Endodermal cell (in vitro differentiated cells): ENCODE data around the gene CYSLTR2. TPM values are rescaled to one million over a fixed set of nuclear protein-coding genes. Genes with fewer than 3 reads are reported as not detected.

Experiments used
- DNase-seq: peaks from one replicate; pipeline ENCODE4 v3.0.0-alpha.2; 2017
- H3K27ac ChIP-seq: 2 replicates; pipeline ENCODE4 v1.5.1; 2013; ENCODE audit warnings: mild to moderate bottlenecking, low read depth, low read length, moderate library complexity
- H3K27me3 ChIP-seq: 2 replicates; pipeline ENCODE4 v1.6.1; 2013; ENCODE audit warnings: mild to moderate bottlenecking, low read length, moderate library complexity; ENCODE audit not compliant: insufficient read depth, control insufficient read depth, poor library complexity, severe bottlenecking
- H3K36me3 ChIP-seq: 2 replicates; pipeline ENCODE4 v1.7.0; 2013; ENCODE audit warnings: mild to moderate bottlenecking, low read length, moderate library complexity; ENCODE audit not compliant: control insufficient read depth, insufficient read depth
- H3K4me1 ChIP-seq: one replicate; pipeline ENCODE4 v1.7.0; 2013; ENCODE audit warnings: low read length; ENCODE audit not compliant: control insufficient read depth, insufficient read depth
- H3K4me3 ChIP-seq: 2 replicates; pipeline ENCODE4 v1.5.1; 2013; ENCODE audit warnings: mild to moderate bottlenecking, low read length, moderate library complexity
- H3K9ac ChIP-seq: 2 replicates; pipeline ENCODE4 v1.6.1; 2013; ENCODE audit warnings: mild to moderate bottlenecking, low read length, moderate library complexity; ENCODE audit not compliant: poor library complexity, severe bottlenecking; ENCODE audit errors: extremely low read depth
- H3K9me3 ChIP-seq: 2 replicates; pipeline ENCODE4 v1.6.1; 2013; ENCODE audit warnings: mild to moderate bottlenecking, low read length, moderate library complexity; ENCODE audit not compliant: control insufficient read depth
- H3K27ac Mint-ChIP-seq: 2 replicates; pipeline ENCODE4 v1.8.0; 2020; ENCODE audit warnings: mixed read lengths
- H3K27me3 Mint-ChIP-seq: 2 replicates; pipeline ENCODE4 v1.8.0; 2021; ENCODE audit warnings: mild to moderate bottlenecking, mixed read lengths; ENCODE audit not compliant: insufficient read depth
- H3K36me3 Mint-ChIP-seq: 2 replicates; pipeline ENCODE4 v1.8.0; 2020; ENCODE audit warnings: low read depth, mixed read lengths
- H3K4me1 Mint-ChIP-seq: 2 replicates; pipeline ENCODE4 v1.8.0; 2020; ENCODE audit warnings: mixed read lengths
- H3K4me3 Mint-ChIP-seq: 2 replicates; pipeline ENCODE4 v1.8.0; 2020; ENCODE audit warnings: mild to moderate bottlenecking, moderate library complexity, mixed read lengths
- H3K9me3 Mint-ChIP-seq: 2 replicates; pipeline ENCODE4 v1.8.0; 2020; ENCODE audit warnings: mild to moderate bottlenecking, mixed read lengths
- WGBS, 2 experiments: methylation state at CpG; one replicate each; pipeline versions ENCODE4 v1.1.5 to v1.1.7; 2013; ENCODE audit warnings: missing lambda C conversion rate in 2 of 2, mixed read lengths in 1 of 2; ENCODE audit not compliant: insufficient coverage in 1 of 2, insufficient read length in 1 of 2; 5-methylcytosine and 5-hydroxymethylcytosine counted together
- total RNA-seq, 2 donors: library from RNA; stranded (reverse); fragmentation: NEBNext Ultra II Directional in 1 of 2; extraction: Animal tissue kit (Norgen Biotek cat#: 25700) in 1 of 2; gene quantifications; 2 replicates in 1 of 2; 3 replicates in 1 of 2; pipeline ENCODE4 v1.2.1, GENCODE V29; 2021
- TF ChIP-seq, protein P1 (sequence below): fragments of 200-600 bp; sonication (generic); conservative IDR thresholded peaks from 2 replicates; pipeline ENCODE4 v1.5.0; 2021; ENCODE audit warnings: antibody characterized with exemption, mild to moderate bottlenecking

Gene CYSLTR2
- total RNA-seq, 2 donors from 2014 or later: not detected

DNA sequence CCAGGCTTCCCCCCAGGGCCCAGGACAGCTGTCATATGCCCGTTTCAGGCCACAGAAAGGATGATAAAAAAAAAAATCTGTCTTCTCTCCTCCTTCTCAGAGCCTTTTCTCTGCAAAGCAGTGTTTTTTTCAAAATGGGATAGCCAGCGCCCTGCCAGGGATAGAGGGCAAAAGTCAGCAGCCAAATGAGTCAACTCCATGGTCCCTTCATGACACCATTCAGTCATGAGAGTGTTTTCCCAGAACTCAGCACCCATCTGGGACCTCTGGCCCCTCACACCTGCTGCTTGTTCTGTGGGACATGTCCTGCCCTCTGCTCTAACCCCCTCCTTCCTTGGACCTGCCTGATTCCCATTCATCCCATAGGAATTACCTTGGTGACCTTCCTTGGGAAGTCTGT is 95.0 kb downstream of the CYSLTR2 start:
- Histone ChIP-seq H3K9ac (no peak overlapping the region), H3K27ac (no peak overlapping the region), H3K4me1 (no peaks in the 10 kb centered on the region), H3K9me3 (no peaks in the 10 kb centered on the region), H3K4me3 (no peak overlapping the region), H3K27me3 (no peaks in the 10 kb centered on the region), H3K36me3 (no peaks in the 10 kb centered on the region)
- H3K4me3 Mint-ChIP-seq: no peak overlapping the region
- no peaks in the 10 kb centered on the region for H3K27me3 Mint-ChIP-seq
- no peak for DNase-seq
- TF ChIP-seq, protein P1, sequence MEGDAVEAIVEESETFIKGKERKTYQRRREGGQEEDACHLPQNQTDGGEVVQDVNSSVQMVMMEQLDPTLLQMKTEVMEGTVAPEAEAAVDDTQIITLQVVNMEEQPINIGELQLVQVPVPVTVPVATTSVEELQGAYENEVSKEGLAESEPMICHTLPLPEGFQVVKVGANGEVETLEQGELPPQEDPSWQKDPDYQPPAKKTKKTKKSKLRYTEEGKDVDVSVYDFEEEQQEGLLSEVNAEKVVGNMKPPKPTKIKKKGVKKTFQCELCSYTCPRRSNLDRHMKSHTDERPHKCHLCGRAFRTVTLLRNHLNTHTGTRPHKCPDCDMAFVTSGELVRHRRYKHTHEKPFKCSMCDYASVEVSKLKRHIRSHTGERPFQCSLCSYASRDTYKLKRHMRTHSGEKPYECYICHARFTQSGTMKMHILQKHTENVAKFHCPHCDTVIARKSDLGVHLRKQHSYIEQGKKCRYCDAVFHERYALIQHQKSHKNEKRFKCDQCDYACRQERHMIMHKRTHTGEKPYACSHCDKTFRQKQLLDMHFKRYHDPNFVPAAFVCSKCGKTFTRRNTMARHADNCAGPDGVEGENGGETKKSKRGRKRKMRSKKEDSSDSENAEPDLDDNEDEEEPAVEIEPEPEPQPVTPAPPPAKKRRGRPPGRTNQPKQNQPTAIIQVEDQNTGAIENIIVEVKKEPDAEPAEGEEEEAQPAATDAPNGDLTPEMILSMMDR: no peak
- no peaks in the 10 kb centered on the region for H3K36me3 Mint-ChIP-seq
- 76 to 88% methylated on average over 2 of the region's 2 CpGs for WGBS, 2 experiments
- no peaks in the 10 kb centered on the region for H3K9me3 Mint-ChIP-seq
- H3K4me1 Mint-ChIP-seq: peaks cover 1% of the 10 kb centered on the region
- H3K27ac Mint-ChIP-seq: no peak overlapping the region

DNA sequence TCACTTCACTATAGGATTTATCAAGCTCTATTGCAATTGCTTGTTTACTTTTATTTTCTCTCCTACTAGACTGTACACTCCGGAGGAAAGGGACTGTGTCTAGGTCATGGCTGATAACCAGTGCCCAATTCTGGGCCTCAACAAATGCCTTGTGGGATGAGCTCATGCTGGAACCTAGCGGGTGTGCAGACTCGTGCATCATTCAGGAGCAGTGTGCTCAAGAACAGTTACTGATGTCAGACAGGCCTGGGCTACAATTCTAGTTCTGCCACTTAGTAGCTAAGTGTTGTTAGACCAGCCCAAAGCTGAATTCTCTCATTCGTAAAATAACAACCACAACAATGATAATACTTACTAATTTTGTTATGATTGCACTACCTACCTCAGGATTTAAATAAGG is 95.4 kb downstream of the CYSLTR2 start:
- no peaks in the 10 kb centered on the region for H3K36me3 Mint-ChIP-seq
- H3K4me1 Mint-ChIP-seq: peaks cover 1% of the 10 kb centered on the region
- no peaks in the 10 kb centered on the region for H3K9me3 Mint-ChIP-seq
- TF ChIP-seq, protein P1: no peak
- WGBS, 2 experiments: 86 to 92% methylated on average over 1 to 4 of the region's 4 CpGs
- H3K27ac Mint-ChIP-seq: no peak overlapping the region
- H3K27me3 Mint-ChIP-seq: no peaks in the 10 kb centered on the region
- no peaks in the 10 kb centered on the region for H3K36me3 ChIP-seq
- H3K4me3 Mint-ChIP-seq: no peak overlapping the region
- DNase-seq: no peak
- no peaks in the 10 kb centered on the region for H3K9me3 ChIP-seq
- H3K4me1 ChIP-seq: no peaks in the 10 kb centered on the region
- no peak overlapping the region for H3K9ac ChIP-seq
- no peaks in the 10 kb centered on the region for H3K27me3 ChIP-seq
- H3K4me3 ChIP-seq: no peak overlapping the region
- H3K27ac ChIP-seq: no peak overlapping the region

DNA sequence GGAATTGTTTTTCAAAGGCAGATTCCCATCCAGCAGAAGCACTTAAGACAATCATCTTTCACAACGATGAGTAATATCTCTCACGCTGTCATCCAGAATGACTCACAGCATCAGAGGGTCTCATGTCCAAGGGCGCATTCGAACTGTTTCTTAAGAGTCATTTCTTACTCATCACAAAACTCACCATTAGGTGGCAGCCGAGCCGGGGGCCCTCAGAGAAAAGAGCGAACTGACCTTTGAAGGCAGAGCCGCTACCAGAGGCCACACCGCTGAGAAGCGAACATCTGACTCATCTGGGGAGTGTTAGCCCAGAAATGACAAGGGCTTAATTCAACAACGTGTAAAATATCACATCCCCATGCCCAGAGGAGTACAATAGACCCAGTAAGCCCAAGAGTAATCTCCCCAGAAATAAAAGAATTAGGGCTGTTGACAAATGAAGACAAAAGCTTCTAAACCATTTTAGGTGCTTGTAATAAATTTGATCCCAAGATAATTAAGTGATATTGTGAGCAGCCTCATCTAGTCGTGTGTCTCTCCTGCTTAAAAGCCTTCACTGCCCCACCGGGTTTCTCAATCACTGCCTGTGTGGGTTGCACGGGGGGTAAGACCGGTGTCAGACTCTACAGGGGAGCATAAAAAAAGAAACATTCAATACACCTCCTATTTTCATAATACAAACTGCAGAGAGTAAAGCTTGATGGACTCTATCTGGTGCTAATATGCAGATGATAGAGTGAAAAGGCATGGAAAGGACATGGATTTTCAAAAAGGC is 96.2 kb downstream of the CYSLTR2 start:
- no peak overlapping the region for H3K9ac ChIP-seq
- H3K27me3 Mint-ChIP-seq: no peaks in the 10 kb centered on the region
- H3K9me3 Mint-ChIP-seq: peaks cover 3% of the 10 kb centered on the region
- H3K36me3 Mint-ChIP-seq: peaks cover 1% of the 10 kb centered on the region
- 31 to 40% methylated on average over 3 to 15 of the region's 15 CpGs for WGBS, 2 experiments
- no peaks in the 10 kb centered on the region for H3K27me3 ChIP-seq
- H3K36me3 ChIP-seq: no peaks in the 10 kb centered on the region
- no peak overlapping the region for H3K27ac Mint-ChIP-seq
- peaks cover 1% of the 10 kb centered on the region for H3K4me1 Mint-ChIP-seq
- no peaks in the 10 kb centered on the region for H3K9me3 ChIP-seq
- TF ChIP-seq, protein P1: peak; percentile 78
- H3K27ac ChIP-seq: no peak overlapping the region
- no peaks in the 10 kb centered on the region for H3K4me1 ChIP-seq
- H3K4me3 ChIP-seq: no peak overlapping the region
- H3K4me3 Mint-ChIP-seq: no peak overlapping the region
- peak; percentile 88 for DNase-seq
